Measurements from ENCODE around the gene TMEM131. TPM values are rescaled to one million over a fixed set of nuclear protein-coding genes. Genes with fewer than 3 reads are reported as not detected.
"Not testable (repeated sequence)": the region's sequence is repeated elsewhere in the genome, so short reads cannot be mapped to it uniquely, and the experiment has no call there.

Gene TMEM131, protein sequence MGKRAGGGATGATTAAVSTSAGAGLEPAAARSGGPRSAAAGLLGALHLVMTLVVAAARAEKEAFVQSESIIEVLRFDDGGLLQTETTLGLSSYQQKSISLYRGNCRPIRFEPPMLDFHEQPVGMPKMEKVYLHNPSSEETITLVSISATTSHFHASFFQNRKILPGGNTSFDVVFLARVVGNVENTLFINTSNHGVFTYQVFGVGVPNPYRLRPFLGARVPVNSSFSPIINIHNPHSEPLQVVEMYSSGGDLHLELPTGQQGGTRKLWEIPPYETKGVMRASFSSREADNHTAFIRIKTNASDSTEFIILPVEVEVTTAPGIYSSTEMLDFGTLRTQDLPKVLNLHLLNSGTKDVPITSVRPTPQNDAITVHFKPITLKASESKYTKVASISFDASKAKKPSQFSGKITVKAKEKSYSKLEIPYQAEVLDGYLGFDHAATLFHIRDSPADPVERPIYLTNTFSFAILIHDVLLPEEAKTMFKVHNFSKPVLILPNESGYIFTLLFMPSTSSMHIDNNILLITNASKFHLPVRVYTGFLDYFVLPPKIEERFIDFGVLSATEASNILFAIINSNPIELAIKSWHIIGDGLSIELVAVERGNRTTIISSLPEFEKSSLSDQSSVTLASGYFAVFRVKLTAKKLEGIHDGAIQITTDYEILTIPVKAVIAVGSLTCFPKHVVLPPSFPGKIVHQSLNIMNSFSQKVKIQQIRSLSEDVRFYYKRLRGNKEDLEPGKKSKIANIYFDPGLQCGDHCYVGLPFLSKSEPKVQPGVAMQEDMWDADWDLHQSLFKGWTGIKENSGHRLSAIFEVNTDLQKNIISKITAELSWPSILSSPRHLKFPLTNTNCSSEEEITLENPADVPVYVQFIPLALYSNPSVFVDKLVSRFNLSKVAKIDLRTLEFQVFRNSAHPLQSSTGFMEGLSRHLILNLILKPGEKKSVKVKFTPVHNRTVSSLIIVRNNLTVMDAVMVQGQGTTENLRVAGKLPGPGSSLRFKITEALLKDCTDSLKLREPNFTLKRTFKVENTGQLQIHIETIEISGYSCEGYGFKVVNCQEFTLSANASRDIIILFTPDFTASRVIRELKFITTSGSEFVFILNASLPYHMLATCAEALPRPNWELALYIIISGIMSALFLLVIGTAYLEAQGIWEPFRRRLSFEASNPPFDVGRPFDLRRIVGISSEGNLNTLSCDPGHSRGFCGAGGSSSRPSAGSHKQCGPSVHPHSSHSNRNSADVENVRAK (N-terminal part only)
- polyA plus RNA-seq (2013), result 32.3 and 32.6 TPM in 2 replicates

DNA sequence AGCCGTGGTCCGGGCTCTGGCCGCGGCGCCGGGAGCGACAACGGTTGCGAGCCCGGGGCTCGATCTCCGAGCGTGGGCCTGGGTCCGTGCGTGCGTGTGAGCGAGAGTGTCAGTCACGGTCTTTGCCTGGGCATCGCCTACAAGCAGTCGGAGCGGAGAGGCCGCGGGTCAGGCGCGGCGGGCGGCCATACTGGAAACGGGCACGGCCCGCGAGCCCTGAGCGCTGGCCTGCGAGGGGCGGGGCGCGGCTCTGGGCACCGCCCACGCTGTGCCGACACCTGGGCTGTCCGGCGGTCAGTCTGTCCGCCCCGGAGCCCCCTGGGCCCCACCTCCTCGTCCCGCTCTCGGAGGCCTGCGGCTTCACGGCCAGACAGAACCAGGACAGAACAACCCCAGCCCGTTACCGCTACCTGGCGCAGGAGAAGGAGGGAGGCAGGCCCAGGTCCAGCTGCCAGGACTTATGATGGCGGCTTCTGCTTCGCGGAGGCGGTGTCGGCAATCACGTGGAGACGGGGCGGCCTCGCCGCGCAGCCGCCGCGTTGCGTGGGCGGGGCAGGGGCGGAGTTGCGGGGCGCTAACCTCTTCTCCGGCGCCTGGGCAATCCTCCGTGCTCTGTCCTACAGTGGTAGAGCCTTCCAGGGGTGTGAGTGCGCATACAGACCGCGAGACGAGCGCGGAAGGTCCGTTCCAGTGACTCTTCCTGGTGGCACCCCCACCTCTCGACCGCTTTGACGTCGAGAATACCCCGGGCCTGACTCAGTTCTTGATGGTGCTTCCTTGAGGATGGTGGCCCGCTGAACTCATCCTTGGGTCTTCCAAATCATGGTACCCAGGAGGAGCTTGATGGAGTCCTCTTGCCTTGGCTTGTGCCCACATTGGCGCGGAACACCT, at the start of gene TMEM131:
TSS of gene TMEM131 (minus strand) at position 215 of the 891 bp plus-strand sequence. CDS start 286 bp downstream, outside the sequence.
- H3K79me2 ChIP-seq (ENCODE audit: control insufficient read depth, insufficient read depth, low read length, poor library complexity), result peaks cover 12% of the 10 kb centered on the region
- WGBS (ENCODE audit: extremely low coverage, insufficient coverage, insufficient read length), result no CpG with 5 or more reads among the region's 88 CpGs

DNA sequence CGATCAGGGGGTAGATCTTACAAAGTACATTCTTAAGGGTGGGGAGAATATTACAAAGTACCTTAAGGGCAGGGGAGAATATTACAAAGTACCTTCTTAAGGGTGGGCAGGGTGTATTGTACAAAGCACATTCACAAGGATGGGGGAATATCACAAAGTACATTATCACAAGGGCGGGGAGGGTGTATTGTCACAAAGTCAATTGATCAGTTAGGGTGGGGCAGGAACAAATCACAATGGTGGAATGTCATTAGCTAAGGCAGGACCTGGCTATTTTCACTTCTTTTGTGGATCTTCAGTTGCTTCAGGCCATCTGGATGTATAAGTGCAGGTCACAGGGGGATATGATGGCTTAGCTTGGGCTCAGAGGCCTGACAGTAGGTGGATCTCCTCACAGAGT, 49.0 kb upstream of the TMEM131 start:
- not testable (repeated sequence) for H3K4me2 ChIP-seq (ENCODE audit: low read length); H3K27ac ChIP-seq (ENCODE audit: low read depth, low read length); H3K23ac ChIP-seq (ENCODE audit: low read length); H3K4me3 ChIP-seq (ENCODE audit: low read depth, low read length); H3K79me1 ChIP-seq (ENCODE audit: low read length); H3K18ac ChIP-seq (ENCODE audit: low read length); H2BK12ac ChIP-seq (ENCODE audit: low read length); H3K9ac ChIP-seq (ENCODE audit: low read length); H3K14ac ChIP-seq (ENCODE audit: low read length); H3K4ac ChIP-seq (ENCODE audit: low read depth, low read length); H3K9me3 ChIP-seq (ENCODE audit: insufficient read depth, low read depth, low read length); H2AK5ac ChIP-seq (ENCODE audit: low read length); H3K36me3 ChIP-seq (ENCODE audit: control insufficient read depth in 1 of 2, insufficient read depth in 2 of 2, low read length in 2 of 2); H4K91ac ChIP-seq (ENCODE audit: low read depth, low read length); H3K79me2 ChIP-seq (ENCODE audit: control insufficient read depth, insufficient read depth, low read length, poor library complexity); DNase-seq; H2AFZ ChIP-seq (ENCODE audit: insufficient read depth, low read length, poor library complexity); H2BK120ac ChIP-seq (ENCODE audit: insufficient read depth, low read length, poor library complexity); H3K4me1 ChIP-seq (ENCODE audit: control insufficient read depth in 1 of 2, insufficient read depth in 2 of 2, low read length in 2 of 2); H4K12ac ChIP-seq (ENCODE audit: low read depth, low read length); H3K27me3 ChIP-seq (ENCODE audit: insufficient read depth, low read length); H4K8ac ChIP-seq (ENCODE audit: low read depth, low read length)
- peak overlapping the region; percentile 33 for H2BK5ac ChIP-seq (ENCODE audit: low read depth, low read length, poor library complexity)
- WGBS (ENCODE audit: extremely low coverage, insufficient coverage, insufficient read length), result no CpG with 5 or more reads among the region's 2 CpGs

More for the DNA sequence above, at the start of gene TMEM131:
- Histone ChIP-seq H2AFZ (ENCODE audit: insufficient read depth, low read length, poor library complexity) (peak within 1 kb of the TSS; percentile 86), H3K4ac (ENCODE audit: low read depth, low read length) (peak within 1 kb of the TSS; percentile 82), H2BK120ac (ENCODE audit: insufficient read depth, low read length, poor library complexity) (peak within 1 kb of the TSS; percentile 91), H4K91ac (ENCODE audit: low read depth, low read length) (peak within 1 kb of the TSS; percentile 88), H3K4me1 (ENCODE audit: control insufficient read depth in 1 of 2, insufficient read depth in 2 of 2, low read length in 2 of 2) (peaks cover 8 to 11% of the 10 kb centered on the region in 2 experiments), H2BK12ac (ENCODE audit: low read length) (peak within 1 kb of the TSS; percentile 59), H3K14ac (ENCODE audit: low read length) (peak within 1 kb of the TSS; percentile 89), H2AK5ac (ENCODE audit: low read length) (no peak within 1 kb of the TSS), H3K9me3 (ENCODE audit: insufficient read depth, low read depth, low read length) (no peaks in the 10 kb centered on the region), H4K12ac (ENCODE audit: low read depth, low read length) (peak within 1 kb of the TSS; percentile 74), H3K79me1 (ENCODE audit: low read length) (peaks cover 13% of the 10 kb centered on the region), H3K27me3 (ENCODE audit: insufficient read depth, low read length) (no peaks in the 10 kb centered on the region), H3K4me3 (ENCODE audit: low read depth, low read length) (peak within 1 kb of the TSS; percentile 95), H3K36me3 (ENCODE audit: control insufficient read depth in 1 of 2, insufficient read depth in 2 of 2, low read length in 2 of 2) (no peaks in the 10 kb centered on the region), H3K4me2 (ENCODE audit: low read length) (peak within 1 kb of the TSS; percentile 70), H4K8ac (ENCODE audit: low read depth, low read length) (peak within 1 kb of the TSS; percentile 85), H3K23ac (ENCODE audit: low read length) (no peak within 1 kb of the TSS), H3K27ac (ENCODE audit: low read depth, low read length) (peak within 1 kb of the TSS; percentile 93), H3K18ac (ENCODE audit: low read length) (peak within 1 kb of the TSS; percentile 95), H3K9ac (ENCODE audit: low read length) (peak within 1 kb of the TSS; percentile 95), H2BK5ac (ENCODE audit: low read depth, low read length, poor library complexity) (peak within 1 kb of the TSS; percentile 97)
- DNase-seq, result peak; percentile 95

DNA sequence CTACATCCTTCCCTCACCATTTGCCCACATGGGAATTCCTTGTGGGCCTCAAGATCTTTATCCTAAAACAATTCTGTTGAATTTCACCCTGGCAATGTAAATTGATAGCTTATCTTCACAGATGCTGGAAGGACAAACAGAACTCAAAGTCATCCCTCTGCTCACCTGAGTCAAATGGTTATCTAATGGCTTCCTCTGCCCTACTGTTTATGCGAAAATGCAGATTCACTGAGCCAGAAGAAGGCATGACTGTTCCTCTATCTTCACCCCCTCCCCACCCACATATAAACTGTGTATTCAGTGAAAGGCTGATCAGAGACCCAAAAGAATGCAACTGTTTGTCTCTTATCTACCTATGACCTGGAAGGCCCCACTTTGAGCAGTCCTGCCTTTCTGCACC, 47.4 kb upstream of the TMEM131 start:
- no CpG with 5 or more reads among the region's 1 CpG for WGBS (ENCODE audit: extremely low coverage, insufficient coverage, insufficient read length)
- no peak for DNase-seq
- Histone ChIP-seq H4K8ac (ENCODE audit: low read depth, low read length) (no peak overlapping the region), H3K79me2 (ENCODE audit: control insufficient read depth, insufficient read depth, low read length, poor library complexity) (no peaks in the 10 kb centered on the region), H4K12ac (ENCODE audit: low read depth, low read length) (no peak overlapping the region), H3K4me3 (ENCODE audit: low read depth, low read length) (no peak overlapping the region), H3K18ac (ENCODE audit: low read length) (no peak overlapping the region), H3K27ac (ENCODE audit: low read depth, low read length) (no peak overlapping the region), H2BK5ac (ENCODE audit: low read depth, low read length, poor library complexity) (no peak overlapping the region), H2BK120ac (ENCODE audit: insufficient read depth, low read length, poor library complexity) (no peak overlapping the region), H4K91ac (ENCODE audit: low read depth, low read length) (no peak overlapping the region), H3K27me3 (ENCODE audit: insufficient read depth, low read length) (no peaks in the 10 kb centered on the region), H3K36me3 (ENCODE audit: control insufficient read depth in 1 of 2, insufficient read depth in 2 of 2, low read length in 2 of 2) (no peaks in the 10 kb centered on the region), H3K9me3 (ENCODE audit: insufficient read depth, low read depth, low read length) (peaks cover 3% of the 10 kb centered on the region), H3K14ac (ENCODE audit: low read length) (no peak overlapping the region), H3K79me1 (ENCODE audit: low read length) (no peaks in the 10 kb centered on the region), H3K4me1 (ENCODE audit: control insufficient read depth in 1 of 2, insufficient read depth in 2 of 2, low read length in 2 of 2) (peaks cover 0 to 1% of the 10 kb centered on the region in 2 experiments), H3K23ac (ENCODE audit: low read length) (no peak overlapping the region), H3K9ac (ENCODE audit: low read length) (no peak overlapping the region), H3K4me2 (ENCODE audit: low read length) (no peak overlapping the region), H2BK12ac (ENCODE audit: low read length) (no peak overlapping the region), H2AK5ac (ENCODE audit: low read length) (no peak overlapping the region), H2AFZ (ENCODE audit: insufficient read depth, low read length, poor library complexity) (no peak overlapping the region), H3K4ac (ENCODE audit: low read depth, low read length) (no peak overlapping the region)
